GM13977 (cell line): ENCODE results near the gene SH2D6.

ENCODE experiments used
- DNase-seq: peaks from one replicate; pipeline ENCODE4 v3.0.0; 2012; ENCODE audit warnings: low spot score
- in situ Hi-C: fragments of 300-500 bp; cut with MboI; formaldehyde crosslinking; loops from one replicate; pipeline ENCODE4 v1.12.0; 2022; ENCODE audit warnings: low sequenced_read_pairs, low pct_unique_long_range_greater_than_20kb, mixed read lengths, inconsistent platforms; ENCODE audit not compliant: unreplicated experiment
- TF ChIP-seq, protein P1 (sequence below): IDR thresholded peaks from 2 replicates; pipeline ENCODE4 v1.5.1; 2012; ENCODE audit warnings: mild to moderate bottlenecking, control low read depth; ENCODE audit not compliant: insufficient read depth; ENCODE audit errors: extremely low read depth, missing control alignments

SH2D6 gene

DNA sequence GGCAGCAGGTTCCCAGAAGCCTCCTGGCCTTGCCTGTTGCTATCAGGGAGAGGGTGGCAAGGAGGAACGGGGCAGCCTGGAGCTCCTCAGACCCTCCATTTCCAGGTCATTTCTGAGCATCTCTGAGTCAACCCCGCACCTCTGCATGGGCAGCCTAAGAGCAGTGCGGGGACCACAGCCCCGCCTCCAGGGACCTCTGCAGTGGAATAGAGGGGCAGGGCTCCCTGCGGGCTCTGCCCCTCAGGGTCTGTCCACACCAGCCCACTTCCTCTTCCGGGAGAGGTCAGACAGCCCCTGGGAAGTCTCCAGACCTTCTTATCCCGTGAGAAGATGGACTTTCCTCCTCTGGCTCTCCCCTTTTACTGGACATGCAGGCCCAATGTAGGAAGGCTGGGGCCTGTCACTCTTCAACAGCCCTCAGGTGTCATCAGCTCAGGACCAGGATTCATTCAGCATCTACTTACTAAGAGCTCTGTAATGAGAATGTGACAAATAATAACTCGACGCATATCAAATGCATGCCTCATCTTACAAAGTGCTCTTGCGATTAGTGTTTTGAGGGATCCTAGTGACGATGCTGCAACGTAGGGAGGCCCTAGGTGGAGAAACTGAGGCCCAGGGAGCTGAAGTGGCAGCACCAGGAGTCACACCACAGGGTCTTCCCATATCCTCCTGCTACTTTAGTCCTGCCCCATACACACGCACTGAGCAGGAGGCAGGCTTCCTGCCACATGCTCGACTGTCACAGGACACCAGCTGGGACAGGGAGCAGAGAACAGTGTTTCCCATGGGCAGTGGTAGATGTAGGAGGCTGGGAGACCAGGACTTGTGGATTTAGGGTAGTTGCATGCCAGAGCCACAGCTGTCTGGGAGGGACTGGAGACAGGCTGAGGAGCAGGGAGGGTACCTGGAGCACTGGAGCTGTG is 28.0 kb downstream of the SH2D6 start:
- TF ChIP-seq, protein P1, sequence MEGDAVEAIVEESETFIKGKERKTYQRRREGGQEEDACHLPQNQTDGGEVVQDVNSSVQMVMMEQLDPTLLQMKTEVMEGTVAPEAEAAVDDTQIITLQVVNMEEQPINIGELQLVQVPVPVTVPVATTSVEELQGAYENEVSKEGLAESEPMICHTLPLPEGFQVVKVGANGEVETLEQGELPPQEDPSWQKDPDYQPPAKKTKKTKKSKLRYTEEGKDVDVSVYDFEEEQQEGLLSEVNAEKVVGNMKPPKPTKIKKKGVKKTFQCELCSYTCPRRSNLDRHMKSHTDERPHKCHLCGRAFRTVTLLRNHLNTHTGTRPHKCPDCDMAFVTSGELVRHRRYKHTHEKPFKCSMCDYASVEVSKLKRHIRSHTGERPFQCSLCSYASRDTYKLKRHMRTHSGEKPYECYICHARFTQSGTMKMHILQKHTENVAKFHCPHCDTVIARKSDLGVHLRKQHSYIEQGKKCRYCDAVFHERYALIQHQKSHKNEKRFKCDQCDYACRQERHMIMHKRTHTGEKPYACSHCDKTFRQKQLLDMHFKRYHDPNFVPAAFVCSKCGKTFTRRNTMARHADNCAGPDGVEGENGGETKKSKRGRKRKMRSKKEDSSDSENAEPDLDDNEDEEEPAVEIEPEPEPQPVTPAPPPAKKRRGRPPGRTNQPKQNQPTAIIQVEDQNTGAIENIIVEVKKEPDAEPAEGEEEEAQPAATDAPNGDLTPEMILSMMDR, result no peak
- in situ Hi-C loops, result no loop called here
- DNase-seq, result no peak

DNA sequence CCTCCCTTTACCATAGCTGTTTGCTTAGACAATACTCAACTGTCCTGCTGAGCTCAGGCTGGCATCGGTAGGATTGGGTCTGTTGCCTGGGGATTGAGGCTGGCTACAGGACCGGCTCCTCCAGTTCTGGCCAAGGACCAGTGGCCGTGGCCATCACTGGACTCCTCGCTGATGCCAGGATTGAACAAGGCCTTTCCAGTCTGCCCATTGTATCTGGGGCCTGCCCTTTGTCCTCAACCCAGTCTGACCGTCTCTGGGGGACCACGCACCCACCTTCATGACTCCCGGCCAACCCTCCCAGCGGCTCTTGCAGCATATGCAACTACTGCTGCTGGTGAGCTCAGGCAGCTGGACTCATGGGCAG is 28.7 kb downstream of the SH2D6 start:
- TF ChIP-seq, protein P1, result no peak
- no peak for DNase-seq
- in situ Hi-C loops, result no loop called here

DNA sequence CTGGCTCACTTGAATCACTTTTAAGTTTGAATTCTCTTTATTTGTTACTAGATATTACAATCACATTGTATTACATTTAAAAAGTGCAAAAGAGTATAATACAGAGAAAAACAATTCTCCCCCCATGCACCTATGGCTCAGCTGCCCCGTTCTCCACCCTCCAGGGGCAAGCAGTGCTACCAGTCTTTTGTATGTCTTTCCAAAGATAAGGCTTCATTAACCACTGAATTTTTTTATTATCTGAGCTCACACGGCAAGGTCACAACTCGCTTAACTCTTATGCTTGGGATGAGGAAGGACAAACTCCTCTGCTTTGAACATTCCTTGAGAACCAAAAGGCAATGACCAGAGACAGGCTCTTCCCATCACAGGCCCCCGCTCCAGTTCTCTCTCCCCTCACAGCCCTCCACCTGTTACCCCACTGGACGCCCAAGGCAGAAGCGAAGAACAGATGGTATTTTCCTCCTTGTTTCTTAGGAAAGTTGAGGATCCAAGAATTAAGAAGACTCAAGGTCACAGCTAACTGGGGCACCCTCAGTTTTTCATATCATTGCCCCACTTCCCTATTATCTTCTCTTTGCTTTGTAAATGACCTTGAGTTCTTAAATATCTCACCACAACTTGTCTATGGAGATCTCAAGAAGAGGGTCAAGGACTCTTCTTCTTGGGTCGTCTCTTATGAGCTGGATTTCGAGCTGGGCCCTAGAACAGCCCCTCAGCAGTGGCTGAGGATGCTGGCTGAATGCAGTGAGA is 30.1 kb downstream of the SH2D6 start:
- DNase-seq, result no peak
- in situ Hi-C loops, result no loop called here
- TF ChIP-seq, protein P1, result no peak

DNA sequence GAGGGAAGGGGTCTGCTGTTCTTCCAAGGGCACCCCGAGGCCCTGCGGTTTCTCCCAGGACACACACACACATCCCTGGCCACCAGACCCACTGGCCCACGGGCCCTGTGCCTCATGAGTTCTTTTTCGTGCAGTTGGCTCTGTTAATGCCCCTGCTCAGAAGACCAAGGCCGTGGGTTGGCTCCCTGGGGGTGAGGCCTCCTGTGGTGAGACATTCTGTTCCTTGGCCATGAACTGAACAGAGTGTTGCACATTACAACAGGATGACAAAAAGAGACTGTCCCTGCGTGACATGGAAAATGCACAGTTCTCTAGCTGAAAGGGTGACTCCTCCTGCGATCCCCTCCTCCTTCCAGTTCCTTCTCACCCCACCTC is 30.7 kb downstream of the SH2D6 start:
- no peak for DNase-seq
- TF ChIP-seq, protein P1, result no peak
- in situ Hi-C loops, result no loop called here

DNA sequence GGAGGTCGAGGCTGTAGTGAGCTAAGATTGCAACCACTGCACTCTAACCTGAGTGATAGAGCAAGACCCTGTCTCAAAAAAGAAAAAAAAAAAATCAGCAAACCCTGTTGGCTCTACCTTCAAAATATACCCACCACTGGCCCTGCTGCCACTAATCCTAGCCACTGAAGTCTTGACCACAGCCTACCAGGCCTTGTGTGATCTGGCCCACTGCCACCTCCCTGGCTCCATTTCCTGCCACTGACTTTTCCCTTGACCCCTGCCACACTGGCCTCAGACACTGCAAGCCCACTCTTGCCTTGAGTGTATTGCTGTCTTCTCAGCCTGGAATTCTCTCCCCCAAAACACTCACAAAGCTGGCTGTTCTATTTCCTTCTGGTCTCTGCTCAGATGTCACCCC is 33.7 kb downstream of the SH2D6 start:
- in situ Hi-C loops, result no loop called here
- no peak for DNase-seq
- TF ChIP-seq, protein P1, result no peak

DNA sequence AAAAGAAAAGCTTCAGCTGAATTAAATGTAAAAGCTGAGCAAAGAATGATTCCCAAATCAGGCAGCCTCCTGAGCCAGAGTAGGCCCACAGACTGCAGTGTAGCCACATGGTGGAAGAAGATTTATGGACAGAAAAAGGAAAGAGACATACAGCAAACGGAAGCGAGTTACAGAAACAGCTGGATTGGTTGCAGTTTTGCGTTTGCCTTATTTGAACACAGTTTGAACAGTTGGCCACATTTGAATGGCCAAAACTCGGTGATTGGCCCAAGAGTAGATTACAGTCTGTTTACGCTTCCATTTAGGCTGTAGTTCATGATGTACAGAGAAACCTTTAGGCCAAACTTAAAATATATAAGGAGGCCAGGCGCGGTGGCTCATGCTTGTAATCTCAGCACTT is 35.1 kb downstream of the SH2D6 start:
- TF ChIP-seq, protein P1, result no peak
- in situ Hi-C loops, result no loop called here
- no peak for DNase-seq
